GM18508 (cell line): ENCODE results near the gene ACVRL1.

ENCODE experiments used
- ATAC-seq: cut with Tn5 transposase; IDR thresholded peaks from one replicate; pipeline ENCODE4 v1.9.1; 2021; ENCODE audit warnings: moderate number of reproducible peaks; ENCODE audit not compliant: insufficient read depth, unreplicated experiment

ACVRL1 gene

GRCh38 chr12:51932218-51933076 is 25.1 kb downstream of the ACVRL1 start:
- ATAC-seq: no peak

GRCh38 chr12:51934080-51934479 is 26.8 kb downstream of the ACVRL1 start:
- no peak for ATAC-seq

- no peak for ATAC-seq
These were observed 30.6 kb downstream of the ACVRL1 start for GRCh38 chr12:51937926-51938325.

- ATAC-seq: no peak
These were observed 31.4 kb downstream of the ACVRL1 start for GRCh38 chr12:51938726-51939125.

- ATAC-seq: no peak
These were observed 33.8 kb downstream of the ACVRL1 start for GRCh38 chr12:51941011-51941581.

- ATAC-seq: no peak
These were observed 34.3 kb downstream of the ACVRL1 start for GRCh38 chr12:51941604-51942003.

GRCh38 chr12:51942056-51942455 is 34.8 kb downstream of the ACVRL1 start:
- ATAC-seq: no peak

GRCh38 chr12:51942501-51943000 is 35.2 kb downstream of the ACVRL1 start:
- ATAC-seq: no peak

- no peak for ATAC-seq
These were observed 36.0 kb downstream of the ACVRL1 start for GRCh38 chr12:51943346-51943745.

GRCh38 chr12:51944608-51945233 is 37.4 kb downstream of the ACVRL1 start:
- no peak for ATAC-seq

- no peak for ATAC-seq
These were observed 40.1 kb downstream of the ACVRL1 start for GRCh38 chr12:51947246-51947996.

GRCh38 chr12:51948066-51948465 is 40.8 kb downstream of the ACVRL1 start:
- no peak for ATAC-seq

- ATAC-seq: no peak
These were observed 42.2 kb downstream of the ACVRL1 start for GRCh38 chr12:51949342-51950030.

- no peak for ATAC-seq
These were observed 43.4 kb downstream of the ACVRL1 start for GRCh38 chr12:51950682-51951198.

- ATAC-seq: peak; percentile 55
These were observed 44.0 kb downstream of the ACVRL1 start, which contains the start of gene ACVR1B for GRCh38 chr12:51951199-51951842. Gene ACVR1B, plus strand, starts transcription at chr12:51951699. Its CDS starts 45 bp downstream, at chr12:51951744.

GRCh38 chr12:51951843-51952722 is 44.8 kb downstream of the ACVRL1 start:
- no peak for ATAC-seq

GRCh38 chr12:51953089-51953488 is 45.8 kb downstream of the ACVRL1 start:
- no peak for ATAC-seq

- no peak for ATAC-seq
These were observed 46.6 kb downstream of the ACVRL1 start for GRCh38 chr12:51953864-51954263.
